GM19023 (cell line): ENCODE results near the gene SLC5A10.

ENCODE experiments used
- ATAC-seq: cut with Tn5 transposase; IDR thresholded peaks from one replicate; pipeline ENCODE4 v1.9.1; 2021; ENCODE audit warnings: mild to moderate bottlenecking, moderate library complexity; ENCODE audit not compliant: unreplicated experiment

Gene SLC5A10

GRCh38 chr17:18981335-18981641 is 29.3 kb downstream of the SLC5A10 start:
- ATAC-seq = no peak

DNA sequence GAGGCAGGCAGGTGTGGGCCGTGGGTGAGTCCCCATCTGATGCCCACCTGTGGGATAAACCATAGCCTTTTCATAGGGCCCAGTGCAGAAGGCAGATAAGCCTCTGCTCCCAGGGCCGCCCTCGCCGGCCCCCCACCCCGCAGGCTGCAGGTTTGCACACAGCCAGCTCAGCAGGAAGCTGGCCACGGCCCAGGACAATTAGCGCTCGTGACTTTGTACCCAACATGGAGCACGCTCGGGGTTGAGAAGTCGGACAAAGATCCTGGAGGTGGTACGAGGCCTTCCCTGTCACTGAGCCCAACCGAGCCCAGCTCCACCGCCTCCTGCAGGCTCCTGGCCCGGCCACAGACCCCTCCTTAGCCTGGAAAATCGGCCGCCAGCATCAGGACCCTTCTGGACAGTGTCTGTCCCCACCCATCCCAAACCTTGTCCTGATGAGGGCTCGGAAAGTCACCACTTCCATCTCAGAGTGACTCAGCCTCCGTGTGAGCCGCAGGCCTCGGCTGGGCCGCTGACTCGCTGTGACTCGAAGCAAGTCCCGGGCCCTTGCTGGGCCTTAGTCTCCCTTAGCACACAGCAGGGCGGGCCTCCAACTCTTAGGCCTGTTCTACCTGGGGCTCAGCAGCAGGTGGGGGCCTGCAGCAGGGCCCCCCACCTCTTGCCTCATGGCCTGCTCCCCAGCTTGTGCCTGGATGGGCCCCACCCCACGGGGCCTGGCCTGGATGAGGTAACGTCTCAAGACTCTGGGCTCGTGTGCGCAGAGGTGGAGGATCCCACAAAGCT is 29.9 kb downstream of the SLC5A10 start:
- no peak for ATAC-seq

DNA sequence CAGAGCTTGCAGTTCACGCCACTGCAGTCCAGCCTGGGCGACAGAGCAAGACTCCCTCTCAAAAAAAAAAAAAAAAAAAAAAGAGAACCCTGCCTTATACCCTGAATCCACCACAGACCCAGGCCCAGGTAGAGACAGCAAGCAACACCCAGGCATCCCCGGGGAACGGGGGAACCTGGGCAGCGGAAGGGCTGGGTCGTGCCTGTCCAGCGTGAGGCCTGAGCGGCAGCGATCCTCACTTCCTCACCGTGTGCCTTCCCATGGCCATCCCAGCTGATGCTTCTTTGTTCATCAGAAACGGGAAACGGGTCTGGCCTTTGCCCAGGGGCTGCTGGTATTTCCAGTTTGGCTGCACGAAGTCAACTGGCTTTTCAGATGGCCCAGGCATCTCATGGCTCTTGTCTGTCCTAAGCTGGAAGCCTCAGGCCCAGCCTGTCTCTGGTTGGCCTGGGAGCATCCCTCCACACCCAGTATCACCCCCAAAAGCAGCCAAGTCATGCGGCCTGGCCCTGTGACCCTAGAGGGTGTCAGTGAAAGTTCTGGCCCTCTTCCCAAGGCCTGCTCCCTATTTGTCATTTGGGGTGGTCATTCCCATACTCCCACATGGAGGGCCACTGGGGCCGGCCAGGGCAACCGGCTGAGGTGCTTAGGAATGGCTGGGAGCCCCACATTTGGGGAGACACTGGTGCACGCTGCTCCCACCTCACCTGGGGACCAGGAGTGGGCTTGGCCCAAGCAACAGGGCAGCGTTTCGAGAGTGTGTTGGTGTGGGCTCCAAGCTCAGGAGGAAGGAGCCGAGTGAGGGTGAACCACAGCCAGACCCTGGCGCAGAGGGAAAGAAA is 32.5 kb downstream of the SLC5A10 start:
- ATAC-seq = no peak

- ATAC-seq = no peak
Measured at GRCh38 chr17:18985475-18985874, 33.5 kb downstream of the SLC5A10 start.

DNA sequence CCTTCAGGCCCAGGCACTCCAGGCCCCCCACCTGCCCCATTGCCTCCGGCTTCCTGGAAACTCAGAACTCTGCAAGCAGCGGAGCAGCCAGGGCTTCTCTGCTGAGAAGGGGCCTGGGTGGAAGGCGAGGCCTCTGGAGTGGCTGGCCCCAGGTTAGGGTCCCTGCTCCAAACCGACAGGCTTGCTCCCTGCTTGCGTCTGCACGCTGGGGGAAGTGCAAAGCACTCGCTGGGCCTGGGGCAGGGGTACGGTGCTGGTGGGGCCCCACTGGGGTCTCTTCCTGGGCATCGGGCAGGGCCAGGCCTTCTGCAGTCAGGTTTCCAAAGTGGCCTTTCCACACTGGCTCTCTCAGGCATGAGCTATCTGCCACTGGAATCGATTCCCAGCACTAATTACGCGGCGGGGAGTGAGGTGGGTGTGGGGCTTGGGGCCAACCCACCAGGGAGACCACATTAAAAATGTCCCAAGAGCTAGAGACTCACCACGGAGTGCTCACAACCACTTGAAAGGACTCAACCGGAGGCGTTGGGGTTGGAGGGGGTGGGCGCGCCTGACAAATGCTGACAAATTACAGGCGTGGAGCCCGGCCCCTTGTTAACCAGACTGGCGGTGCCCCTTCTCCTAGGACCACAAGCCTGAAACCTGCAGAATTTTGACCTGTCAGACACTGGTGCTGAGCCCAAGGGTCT is 34.7 kb downstream of the SLC5A10 start:
- no peak for ATAC-seq

DNA sequence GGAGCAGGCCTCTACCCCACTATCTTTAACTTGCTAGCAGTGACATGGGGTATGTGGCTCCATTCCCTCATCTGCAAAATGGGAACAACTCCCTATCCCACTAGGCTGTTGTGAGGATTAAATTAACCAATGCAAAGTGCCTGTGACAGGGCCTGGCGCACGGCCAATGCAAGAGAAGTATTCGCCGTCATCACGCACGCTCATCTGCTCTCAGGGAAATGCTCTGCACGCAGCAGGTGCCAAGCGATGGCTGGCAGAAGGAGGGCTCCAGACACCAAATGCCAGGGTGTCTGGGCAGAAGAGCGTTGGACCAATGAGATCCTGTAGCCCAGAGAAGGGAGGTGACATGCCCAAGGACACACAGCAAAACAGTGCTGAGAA is 35.3 kb downstream of the SLC5A10 start:
- no peak for ATAC-seq

- ATAC-seq = no peak
Measured at GRCh38 chr17:18987862-18988545, 36.0 kb downstream of the SLC5A10 start.

GRCh38 chr17:18988546-18989173 is 36.7 kb downstream of the SLC5A10 start:
- ATAC-seq = no peak

GRCh38 chr17:18990331-18990730 is 38.4 kb downstream of the SLC5A10 start:
- ATAC-seq = no peak

DNA sequence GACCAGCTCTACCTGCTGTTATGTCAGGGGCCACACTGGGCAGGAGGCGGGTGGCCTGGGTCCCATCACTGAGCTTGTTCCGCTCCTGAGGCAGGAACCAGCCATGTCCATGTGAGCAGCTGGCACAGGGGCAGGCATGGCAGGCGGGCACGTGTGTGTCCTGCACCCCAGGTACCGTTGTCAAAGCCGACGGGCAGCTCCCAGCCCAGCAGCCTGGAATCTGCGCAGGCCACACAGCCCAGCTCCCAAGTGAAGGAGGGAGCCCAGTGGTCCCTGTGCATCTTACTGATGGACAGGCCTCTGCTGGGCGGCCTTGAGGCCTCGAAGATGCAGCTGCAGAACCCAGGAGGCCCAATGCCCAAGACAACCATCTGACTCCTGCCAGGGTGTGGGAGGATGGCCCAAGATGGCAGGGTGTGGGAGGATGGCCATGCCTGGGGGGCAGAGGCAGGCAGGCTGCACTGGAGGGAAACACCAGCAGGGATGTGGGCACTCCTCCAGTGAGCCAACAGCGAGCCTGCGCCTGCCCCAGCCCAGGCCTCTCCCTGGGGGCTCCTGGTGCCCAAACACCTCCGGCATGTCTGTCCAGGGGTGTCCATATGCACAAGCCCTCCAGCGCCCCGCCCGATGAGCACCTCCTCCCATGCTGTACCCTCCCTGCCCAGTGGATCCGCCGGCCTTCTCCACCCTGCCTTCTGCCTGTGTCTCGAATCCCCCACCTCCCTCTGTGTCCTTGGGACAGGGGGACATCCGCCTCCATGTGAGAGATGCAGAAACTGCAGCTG is 39.8 kb downstream of the SLC5A10 start:
- ATAC-seq = no peak

DNA sequence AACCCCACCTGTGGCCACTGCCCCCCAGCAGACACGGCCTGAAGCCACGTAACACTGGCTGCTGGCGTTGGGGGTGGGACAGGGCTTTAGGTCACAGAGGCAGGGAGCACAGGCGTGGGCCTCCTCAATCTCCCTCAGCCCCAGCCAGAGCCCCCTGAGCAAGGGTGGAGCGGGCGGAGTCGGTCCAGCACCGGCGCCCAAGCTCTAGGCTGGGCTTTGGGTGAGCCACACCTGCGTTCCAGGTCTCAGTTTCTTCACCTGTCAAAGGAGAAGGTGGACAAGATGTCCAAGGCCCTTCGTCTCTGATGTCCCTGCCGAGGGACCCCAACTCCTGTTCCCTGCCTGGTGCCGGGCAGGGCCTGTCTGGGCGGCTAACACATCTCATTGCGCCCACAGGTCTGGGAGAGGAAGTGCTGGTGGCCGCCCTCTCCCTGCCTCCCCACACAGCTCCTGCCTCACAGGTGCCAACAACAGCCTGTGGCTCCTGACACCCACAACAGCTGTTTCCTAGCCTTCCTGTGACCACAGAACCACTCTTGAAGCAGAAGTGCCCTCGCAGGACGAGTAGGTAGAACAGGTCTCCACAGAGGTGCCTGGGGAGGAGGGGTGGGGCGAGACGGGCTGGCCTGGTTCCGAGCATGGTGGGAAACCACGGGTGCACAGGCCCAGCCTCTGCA is 40.6 kb downstream of the SLC5A10 start:
- no peak for ATAC-seq

DNA sequence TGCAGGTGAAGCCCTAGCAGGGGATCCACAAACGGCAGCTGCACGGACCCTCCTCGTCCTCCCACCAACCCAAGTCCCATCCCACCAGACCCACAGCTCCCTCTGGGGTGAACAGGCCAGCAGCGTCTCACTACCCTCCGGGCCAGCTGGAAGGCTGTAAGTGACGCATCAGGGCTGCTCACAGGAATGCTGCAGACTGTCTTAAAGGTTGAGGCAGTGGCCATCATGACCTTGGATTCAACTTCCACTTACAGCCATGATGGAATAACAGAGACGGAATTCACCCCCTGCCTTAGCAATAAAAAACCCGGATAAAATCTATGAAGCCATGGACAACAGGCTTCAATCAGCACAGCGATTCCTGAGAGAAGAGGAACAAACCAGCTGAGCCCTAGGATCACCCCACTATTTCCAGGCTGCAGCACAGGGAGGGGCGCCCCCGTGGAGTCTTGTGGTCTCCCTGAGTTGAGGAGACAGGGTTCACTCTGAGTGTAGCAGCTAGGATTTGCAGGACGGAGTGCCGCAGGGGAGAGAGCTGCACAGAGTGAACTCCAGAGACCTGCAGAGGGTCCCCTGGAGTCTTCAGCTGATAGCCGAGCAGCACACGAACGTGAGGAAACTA is 42.1 kb downstream of the SLC5A10 start:
- no peak for ATAC-seq

DNA sequence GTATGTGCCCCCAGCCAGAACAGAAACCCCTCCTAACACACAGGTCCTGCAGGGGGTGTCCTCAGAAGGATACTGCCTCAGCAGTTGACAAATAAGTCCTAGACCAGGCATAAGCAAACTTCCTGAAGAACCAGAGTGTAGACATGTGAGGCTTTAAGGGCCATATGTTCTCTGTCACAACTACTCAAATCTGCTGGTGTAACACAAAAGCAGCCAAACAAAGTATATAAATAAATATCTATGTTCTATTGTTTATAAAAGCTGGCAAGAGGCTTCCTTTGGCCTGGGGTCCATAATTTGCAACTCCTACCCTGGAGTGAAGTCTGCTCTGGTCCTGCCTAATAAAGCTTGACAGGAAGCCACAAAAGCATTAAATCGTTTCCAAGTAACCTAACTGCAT is 42.7 kb downstream of the SLC5A10 start:
- ATAC-seq = no peak

GRCh38 chr17:18995220-18995619 is 43.3 kb downstream of the SLC5A10 start:
- no peak for ATAC-seq

GRCh38 chr17:18996458-18996857 is 44.5 kb downstream of the SLC5A10 start:
- ATAC-seq = no peak

DNA sequence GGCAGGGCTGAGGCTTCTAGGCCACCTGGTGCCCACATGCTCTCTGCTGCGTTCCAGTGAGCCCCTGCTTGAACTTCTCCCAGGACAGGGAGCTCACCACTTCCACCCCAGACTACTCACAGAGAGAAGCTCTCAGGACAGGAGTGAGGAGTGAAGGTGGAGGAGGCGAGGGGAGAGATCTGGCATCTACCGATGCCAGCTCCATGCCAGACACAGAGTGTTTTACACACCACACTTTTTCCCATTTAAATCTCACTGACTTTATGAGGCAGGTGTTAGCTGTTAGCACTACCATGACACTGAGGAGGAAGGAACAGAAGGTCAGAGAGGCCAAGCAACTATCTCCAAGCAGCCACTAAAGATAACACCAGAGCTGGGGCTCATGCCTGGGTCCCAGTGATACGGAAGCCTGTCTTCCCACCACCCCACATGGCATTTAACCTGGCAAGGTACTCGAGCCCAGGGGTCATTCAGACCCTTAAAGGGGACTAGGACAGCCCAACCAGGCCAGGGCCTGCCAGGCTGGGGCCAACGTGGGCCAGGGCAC is 45.8 kb downstream of the SLC5A10 start:
- ATAC-seq = no peak

GRCh38 chr17:18999394-18999793 is 47.4 kb downstream of the SLC5A10 start:
- no peak for ATAC-seq

DNA sequence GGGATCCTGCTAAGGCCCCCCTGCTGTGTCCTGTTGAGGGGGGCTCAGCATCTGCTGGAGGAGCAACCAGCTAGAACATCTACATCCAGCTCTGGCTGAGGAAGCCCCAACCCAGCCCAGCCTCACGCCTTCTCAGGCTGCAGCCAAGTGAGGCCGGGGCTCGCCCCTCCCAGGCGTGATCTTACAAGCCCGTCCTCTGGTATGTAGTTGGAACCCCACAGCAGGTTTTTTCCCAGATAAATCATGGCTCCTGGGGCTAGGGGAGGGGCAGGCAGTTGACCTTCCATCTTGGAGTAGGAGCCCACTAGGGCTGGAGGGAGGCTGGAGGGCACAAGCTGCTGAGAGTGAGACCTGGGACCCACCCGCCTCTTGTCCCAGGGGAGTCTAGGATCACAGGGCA is 47.9 kb downstream of the SLC5A10 start:
- no peak for ATAC-seq
